Ascending aorta (tissue), 2 donors: Measurements from ENCODE around the gene STPG1. TPM values are rescaled to one million over a fixed set of nuclear protein-coding genes. Genes with fewer than 3 reads are reported as not detected.

Source experiments
- DNase-seq, 2 donors: peaks; one replicate each; pipeline ENCODE4 v3.0.0-alpha.2; 2019; ENCODE audit warnings: low spot score in 2 of 2
- H3K27ac ChIP-seq, 2 donors: fragments of 200-600 bp; sonication (generic); one replicate each; pipeline ENCODE4 v1.5.1; 2016 to 2017; ENCODE audit warnings: mild to moderate bottlenecking in 1 of 2
- H3K27me3 ChIP-seq: fragments of 200-600 bp; sonication (generic); one replicate; pipeline ENCODE4 v1.5.1; 2017
- H3K36me3 ChIP-seq, 2 donors: fragments of 200-600 bp; sonication (generic); one replicate each; pipeline ENCODE4 v1.5.1; 2016
- H3K4me1 ChIP-seq, 2 donors: fragments of 200-600 bp; sonication (generic); one replicate each; pipeline ENCODE4 v1.5.1; 2016 to 2017; ENCODE audit warnings: mild to moderate bottlenecking in 1 of 2
- H3K4me3 ChIP-seq, 2 donors: fragments of 200-600 bp; sonication (generic); one replicate each; pipeline ENCODE4 v1.5.1; 2016 to 2017; ENCODE audit warnings: mild to moderate bottlenecking in 1 of 2
- H3K9me3 ChIP-seq, 2 donors: fragments of 200-600 bp; sonication (generic); one replicate each; pipeline ENCODE4 v1.5.1; 2016
- CTCF ChIP-seq, 3 experiments: fragments of 200-600 bp in 2 of 3; fragments of 450-650 bp in 1 of 3; sonication (generic) in 2 of 3; IDR thresholded peaks; one replicate each; pipeline ENCODE4 v1.5.1; 2016 to 2019; ENCODE audit warnings: antibody characterized with exemption in 3 of 3, mild to moderate bottlenecking in 1 of 3, moderate library complexity in 1 of 3
- intact Hi-C: fragments of 100-400 bp; cut with DNase I; formaldehyde crosslinking; loops from one replicate; pipeline ENCODE4 v1.15.1; 2023
- total RNA-seq: library from RNA; depleted of rRNA; stranded (reverse); fragments of >200 nt; gene quantifications from one replicate; pipeline ENCODE4 v1.1.0, GENCODE V29; 2016

The STPG1 gene
- total RNA-seq, 1 donor from 2014 or later = 11.0 TPM

GRCh38 chr1:24324903-24325302, 88.7 kb downstream of the STPG1 start:
- no peak for TF ChIP-seq CTCF (IDR thresholded peaks at IDR 0.05)
- Histone ChIP-seq H3K9me3 (no peaks in the 10 kb centered on the region), H3K27me3 (no peaks in the 10 kb centered on the region), H3K4me3 (no peak overlapping the region), H3K27ac (no peak overlapping the region), H3K36me3 (no peaks in the 10 kb centered on the region), H3K4me1 (peaks cover 5 to 6% of the 10 kb centered on the region in 2 donors)
- no peak for DNase-seq
- intact Hi-C loops = no loop called here

GRCh38 chr1:24323281-24323680, 90.3 kb downstream of the STPG1 start:
- DNase-seq = no peak
- peaks cover 5 to 6% of the 10 kb centered on the region in 2 donors for H3K4me1 ChIP-seq
- TF ChIP-seq CTCF (IDR thresholded peaks at IDR 0.05) = no peak
- no peaks in the 10 kb centered on the region for H3K27me3 ChIP-seq
- no peaks in the 10 kb centered on the region for H3K36me3 ChIP-seq
- no peak overlapping the region for H3K27ac ChIP-seq
- H3K9me3 ChIP-seq = no peaks in the 10 kb centered on the region
- intact Hi-C loops = no loop called here
- H3K4me3 ChIP-seq = no peak overlapping the region

- no peak for DNase-seq
- H3K36me3 ChIP-seq = no peaks in the 10 kb centered on the region
- H3K27me3 ChIP-seq = no peaks in the 10 kb centered on the region
- no peak for TF ChIP-seq CTCF (IDR thresholded peaks at IDR 0.05)
- H3K9me3 ChIP-seq = no peaks in the 10 kb centered on the region
- H3K27ac ChIP-seq = no peak overlapping the region
- intact Hi-C loops = no loop called here
- peak overlapping the region; percentile 54 to 78 for H3K4me3 ChIP-seq
- H3K4me1 ChIP-seq = peaks cover 5 to 6% of the 10 kb centered on the region in 2 donors
These were observed 91.0 kb downstream of the STPG1 start for GRCh38 chr1:24322470-24323177.

- H3K27ac ChIP-seq = no peak overlapping the region
- H3K4me3 ChIP-seq = peak overlapping the region; percentile 54 to 78
- peak in 1 of 2 donors; percentile 65 for DNase-seq
- intact Hi-C loops = no loop called here
- peaks cover 5 to 6% of the 10 kb centered on the region in 2 donors for H3K4me1 ChIP-seq
- H3K27me3 ChIP-seq = no peaks in the 10 kb centered on the region
- no peaks in the 10 kb centered on the region for H3K36me3 ChIP-seq
- H3K9me3 ChIP-seq = no peaks in the 10 kb centered on the region
- TF ChIP-seq CTCF (IDR thresholded peaks at IDR 0.05) = no peak
These were observed 91.7 kb downstream of the STPG1 start for GRCh38 chr1:24321697-24322469.

- TF ChIP-seq CTCF (IDR thresholded peaks at IDR 0.05) = no peak
- no peaks in the 10 kb centered on the region for H3K36me3 ChIP-seq
- no peaks in the 10 kb centered on the region for H3K9me3 ChIP-seq
- H3K4me3 ChIP-seq = peak overlapping the region in 1 of 2 donors; percentile 78
- intact Hi-C loops = no loop called here
- H3K27ac ChIP-seq = no peak overlapping the region
- peaks cover 5 to 6% of the 10 kb centered on the region in 2 donors for H3K4me1 ChIP-seq
- no peaks in the 10 kb centered on the region for H3K27me3 ChIP-seq
- DNase-seq = no peak
These were observed 92.5 kb downstream of the STPG1 start for GRCh38 chr1:24321126-24321525.
